NB4 (cell line): ENCODE measurements around the gene GPATCH8.

Source experiments
- CTCF ChIP-seq: IDR thresholded peaks from one replicate; pipeline ENCODE4 v1.5.1; 2012; ENCODE audit warnings: low read depth, low read length
- POLR2A ChIP-seq: IDR thresholded peaks from 2 replicates; pipeline ENCODE4 v1.6.1; 2011; ENCODE audit warnings: mild to moderate bottlenecking; ENCODE audit not compliant: insufficient read length; ENCODE audit errors: extremely low read depth

GRCh38 chr17:44501866-44502375 lies 1.3 kb downstream of the GPATCH8 start:
- TF ChIP-seq CTCF (no peak), POLR2A (no peak)
